IMR-90 (cell line): Measurements from ENCODE around the gene PTGER2. TPM values are rescaled to one million over a fixed set of nuclear protein-coding genes. Genes with fewer than 3 reads are reported as not detected.
A peak's percentile ranks its signal among the peaks of the same experiment; 100 is the strongest.

Experiments used
- ATAC-seq: fragments of 200-7000 bp; cut with Tn5 transposase; 2 replicates; pipeline ENCODE4 v1.9.1; 2020; ENCODE audit warnings: low read depth, mild to moderate bottlenecking, moderate library complexity
- BruUV-seq: library from RNA; stranded (reverse); fragments of 400-500 nt; replicated peaks from 2 replicates; lab custom pipeline; 2021; lab: Mats Ljungman, UMichigan
- CTCF ChIA-PET: fragments of 300-600 bp; formaldehyde crosslinking; extraction: SDS; loops from one replicate; lab custom pipeline; 2021; ENCODE audit warnings: antibody characterized with exemption; lab: Yijun Ruan, JAX
- POLR2A ChIA-PET: fragments of 300-600 bp; sonication (Branson Sonifier 250); formaldehyde crosslinking; loops from one replicate; lab custom pipeline; 2022; ENCODE audit warnings: antibody characterized with exemption; ENCODE audit not compliant: unreplicated experiment; lab: Charles Lee
- DNase-seq: peaks from one replicate; pipeline ENCODE4 v3.0.0; 2013
- H2AFZ ChIP-seq: replicated peaks from 2 replicates; pipeline ENCODE3; 2013; ENCODE audit warnings: low read length, mild to moderate bottlenecking; ENCODE audit not compliant: poor library complexity
- H2AK5ac ChIP-seq: 2 replicates; pipeline ENCODE4 v1.6.1; 2013; ENCODE audit warnings: low read depth, low read length, inconsistent platforms
- H2AK9ac ChIP-seq: replicated peaks from 2 replicates; pipeline ENCODE3; 2013; ENCODE audit warnings: mild to moderate bottlenecking, low read depth, low read length, moderate library complexity; ENCODE audit not compliant: poor library complexity
- H2BK120ac ChIP-seq: 2 replicates; pipeline ENCODE4 v1.6.1; 2013; ENCODE audit warnings: low read depth, low read length, inconsistent platforms
- H2BK15ac ChIP-seq: 3 replicates; pipeline ENCODE4 v1.6.1; 2013; ENCODE audit warnings: low read depth, low read length, inconsistent platforms
- H2BK20ac ChIP-seq: 2 replicates; pipeline ENCODE4 v1.6.1; 2013; ENCODE audit warnings: low read depth, mild to moderate bottlenecking, inconsistent platforms, low read length, moderate library complexity
- H2BK5ac ChIP-seq: 2 replicates; pipeline ENCODE4 v1.6.1; 2013; ENCODE audit warnings: mild to moderate bottlenecking, low read depth, low read length, inconsistent platforms; ENCODE audit not compliant: poor library complexity, severe bottlenecking
- H3K14ac ChIP-seq: replicated peaks from 2 replicates; pipeline ENCODE4 v1.6.1; 2013; ENCODE audit warnings: low read depth, low read length, inconsistent platforms
- H3K18ac ChIP-seq: 2 replicates; pipeline ENCODE4 v1.6.1; 2013; ENCODE audit warnings: low read depth, low read length, control low read depth
- H3K23ac ChIP-seq: 2 replicates; pipeline ENCODE4 v1.6.1; 2013; ENCODE audit warnings: low read depth, low read length, inconsistent platforms
- H3K27ac ChIP-seq: 2 replicates; pipeline ENCODE4 v1.5.1; 2013; ENCODE audit warnings: mild to moderate bottlenecking, control low read depth, low read length; ENCODE audit not compliant: insufficient read depth
- H3K27me3 ChIP-seq: 2 replicates; pipeline ENCODE4 v1.6.1; 2013; ENCODE audit warnings: low read length; ENCODE audit not compliant: control insufficient read depth, insufficient read depth
- H3K36me3 ChIP-seq: 2 replicates; pipeline ENCODE4 v1.6.1; 2013; ENCODE audit warnings: low read length, mixed read lengths; ENCODE audit not compliant: control insufficient read depth, insufficient read depth
- H3K4ac ChIP-seq: 2 replicates; pipeline ENCODE4 v1.6.1; 2013; ENCODE audit warnings: low read depth, low read length, inconsistent platforms
- H3K4me1 ChIP-seq: 2 replicates; pipeline ENCODE4 v1.6.1; 2013; ENCODE audit warnings: low read length, mixed read lengths; ENCODE audit not compliant: control insufficient read depth, insufficient read depth
- H3K4me2 ChIP-seq: 2 replicates; pipeline ENCODE4 v1.6.1; 2013; ENCODE audit warnings: low read depth, mild to moderate bottlenecking, control low read depth, low read length, moderate library complexity
- H3K4me3 ChIP-seq: 2 replicates; pipeline ENCODE4 v1.5.1; 2013; ENCODE audit warnings: low read depth, mild to moderate bottlenecking, control low read depth, low read length, moderate library complexity; ENCODE audit not compliant: insufficient read depth
- H3K56ac ChIP-seq: 2 replicates; pipeline ENCODE4 v1.6.1; 2013; ENCODE audit warnings: low read length, inconsistent platforms; ENCODE audit not compliant: insufficient read depth; ENCODE audit errors: extremely low read depth
- H3K79me1 ChIP-seq, 2 experiments: 2 replicates each; pipeline ENCODE4 v1.6.1; 2013; ENCODE audit warnings: low read length in 2 of 2, inconsistent platforms in 1 of 2, low read depth in 1 of 2
- H3K9ac ChIP-seq: 2 replicates; pipeline ENCODE4 v1.6.1; 2013; ENCODE audit warnings: low read depth, low read length, control low read depth
- H3K9me1 ChIP-seq: 2 replicates; pipeline ENCODE4 v1.6.1; 2013; ENCODE audit warnings: low read length, inconsistent platforms; ENCODE audit not compliant: insufficient read depth
- H3K9me3 ChIP-seq: 2 replicates; pipeline ENCODE4 v1.6.1; 2013; ENCODE audit warnings: low read length; ENCODE audit not compliant: control insufficient read depth, insufficient read depth
- H4K20me1 ChIP-seq: 2 replicates; pipeline ENCODE4 v1.6.1; 2013; ENCODE audit warnings: low read length, inconsistent platforms; ENCODE audit not compliant: insufficient read depth
- H4K5ac ChIP-seq: 2 replicates; pipeline ENCODE4 v1.6.1; 2013; ENCODE audit warnings: mild to moderate bottlenecking, low read depth, low read length, control low read depth
- H4K8ac ChIP-seq, 2 experiments: 2 replicates each; pipeline ENCODE4 v1.6.1; 2013; ENCODE audit warnings: low read depth in 2 of 2, low read length in 2 of 2, control low read depth in 1 of 2, inconsistent platforms in 1 of 2
- H4K91ac ChIP-seq: 2 replicates; pipeline ENCODE4 v1.6.1; 2013; ENCODE audit warnings: low read depth, low read length, inconsistent platforms; ENCODE audit not compliant: insufficient read depth
- BHLHE40 ChIP-seq: fragments of 150-350 bp; IDR thresholded peaks from 2 replicates; pipeline ENCODE4 v1.6.1; 2016; ENCODE audit warnings: mild to moderate bottlenecking, low read depth, low read length
- CEBPB ChIP-seq: IDR thresholded peaks from 2 replicates; pipeline ENCODE4 v1.6.1; 2012; ENCODE audit warnings: low read depth, low read length, improper control_type of control experiment
- CHD1 ChIP-seq: IDR thresholded peaks from 2 replicates; pipeline ENCODE4 v1.6.1; 2012; ENCODE audit warnings: low read depth, low read length, improper control_type of control experiment
- FOS ChIP-seq: fragments of 150-350 bp; IDR thresholded peaks from 2 replicates; pipeline ENCODE4 v1.6.1; 2016; ENCODE audit warnings: low read depth, low read length
- MAFK ChIP-seq: IDR thresholded peaks from 2 replicates; pipeline ENCODE4 v1.6.1; 2012; ENCODE audit warnings: low read depth, low read length, improper control_type of control experiment
- MAZ ChIP-seq: IDR thresholded peaks from 2 replicates; pipeline ENCODE4 v1.6.1; 2012; ENCODE audit warnings: low read depth, mild to moderate bottlenecking, low read length, improper control_type of control experiment, moderate library complexity, borderline replicate concordance
- NFE2L2 ChIP-seq: fragments of 150-350 bp; IDR thresholded peaks from 2 replicates; pipeline ENCODE4 v1.6.1; 2016; ENCODE audit warnings: low read depth, mild to moderate bottlenecking, low read length
- POLR2A ChIP-seq: IDR thresholded peaks from 2 replicates; pipeline ENCODE4 v1.6.1; 2012; ENCODE audit warnings: mild to moderate bottlenecking, low read depth, low read length
- RAD21 ChIP-seq: IDR thresholded peaks from 2 replicates; pipeline ENCODE4 v1.6.1; 2012; ENCODE audit warnings: low read length, improper control_type of control experiment
- RCOR1 ChIP-seq: IDR thresholded peaks from 2 replicates; pipeline ENCODE4 v1.6.1; 2012; ENCODE audit warnings: mild to moderate bottlenecking, low read length, improper control_type of control experiment; ENCODE audit not compliant: insufficient replicate concordance
- RFX5 ChIP-seq: IDR thresholded peaks from 2 replicates; pipeline ENCODE4 v1.8.0; 2012; ENCODE audit warnings: low read depth, mild to moderate bottlenecking, low read length, moderate library complexity
- SMC3 ChIP-seq: fragments of 150-350 bp; IDR thresholded peaks from 2 replicates; pipeline ENCODE4 v1.6.1; 2016; ENCODE audit warnings: low read depth, mild to moderate bottlenecking, antibody characterized with exemption, low read length, moderate library complexity
- WGBS, 2 experiments: methylation state at CpG; one replicate each; pipeline versions ENCODE4 v1.1.5 to v1.1.7; 2013; ENCODE audit warnings: missing lambda C conversion rate in 2 of 2; ENCODE audit not compliant: insufficient read length in 1 of 2; ENCODE audit errors: extremely low coverage in 2 of 2; 5-methylcytosine and 5-hydroxymethylcytosine counted together
- dilution Hi-C: fragments of 300-500 bp; cut with HindIII; formaldehyde crosslinking; loops from one replicate; pipeline ENCODE4 v1.14.3; 2018; ENCODE audit warnings: low sequenced_read_pairs; ENCODE audit not compliant: unreplicated experiment
- in situ Hi-C: fragments of 300-500 bp; cut with MboI; formaldehyde crosslinking; loops from 3 replicates; pipeline ENCODE4 v1.14.3; 2019; ENCODE audit warnings: low sequenced_read_pairs, inconsistent platforms, mixed read lengths
- intact Hi-C: fragments of 100-400 bp; cut with micrococcal nuclease; formaldehyde crosslinking; loops from 2 replicates; pipeline ENCODE4 v1.10.0; 2022
- polyA plus RNA-seq, 3 experiments: library from polyadenylated mRNA; depleted of rRNA; stranded (reverse); fragments of >200 nt; gene quantifications; 2 replicates each; pipeline ENCODE4 v1.2.3, GENCODE V29; 2012; ENCODE audit warnings: low replicate concordance in 1 of 3
- total RNA-seq: library from RNA; depleted of rRNA; stranded (reverse); fragments of >200 nt; gene quantifications from 2 replicates; pipeline ENCODE4 v1.2.3, GENCODE V29; 2012
- TF ChIP-seq, protein P1 (sequence below): fragments of 150-350 bp; IDR thresholded peaks from 2 replicates; pipeline ENCODE4 v1.6.1; 2016; ENCODE audit warnings: low read depth, mild to moderate bottlenecking, low read length, moderate library complexity, borderline replicate concordance
- TF ChIP-seq, protein P2 (sequence below): fragments of 150-350 bp; IDR thresholded peaks from 2 replicates; pipeline ENCODE4 v1.6.1; 2017; ENCODE audit warnings: mild to moderate bottlenecking, antibody characterized with exemption, low read length, low read depth
- TF ChIP-seq, protein P3 (sequence below): conservative IDR thresholded peaks from 2 replicates; pipeline ENCODE4 v1.5.1; 2012; ENCODE audit warnings: mild to moderate bottlenecking, low read depth, low read length, improper control_type of control experiment

The PTGER2 gene
- total and polyA plus RNA-seq, 2 of the 4 experiments (the other 2 are of a cell fraction) = 24.7 to 58.5 TPM

DNA sequence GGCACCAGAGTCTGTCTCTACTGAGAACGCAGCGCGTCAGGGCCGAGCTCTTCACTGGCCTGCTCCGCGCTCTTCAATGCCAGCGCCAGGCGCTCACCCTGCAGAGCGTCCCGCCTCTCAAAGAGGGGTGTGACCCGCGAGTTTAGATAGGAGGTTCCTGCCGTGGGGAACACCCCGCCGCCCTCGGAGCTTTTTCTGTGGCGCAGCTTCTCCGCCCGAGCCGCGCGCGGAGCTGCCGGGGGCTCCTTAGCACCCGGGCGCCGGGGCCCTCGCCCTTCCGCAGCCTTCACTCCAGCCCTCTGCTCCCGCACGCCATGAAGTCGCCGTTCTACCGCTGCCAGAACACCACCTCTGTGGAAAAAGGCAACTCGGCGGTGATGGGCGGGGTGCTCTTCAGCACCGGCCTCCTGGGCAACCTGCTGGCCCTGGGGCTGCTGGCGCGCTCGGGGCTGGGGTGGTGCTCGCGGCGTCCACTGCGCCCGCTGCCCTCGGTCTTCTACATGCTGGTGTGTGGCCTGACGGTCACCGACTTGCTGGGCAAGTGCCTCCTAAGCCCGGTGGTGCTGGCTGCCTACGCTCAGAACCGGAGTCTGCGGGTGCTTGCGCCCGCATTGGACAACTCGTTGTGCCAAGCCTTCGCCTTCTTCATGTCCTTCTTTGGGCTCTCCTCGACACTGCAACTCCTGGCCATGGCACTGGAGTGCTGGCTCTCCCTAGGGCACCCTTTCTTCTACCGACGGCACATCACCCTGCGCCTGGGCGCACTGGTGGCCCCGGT is 46.4 kb upstream of the PTGER2 start, which contains the start of gene PTGDR:
Gene PTGDR (plus strand): TSS at position 198 of the 778 bp plus-strand sequence. CDS start 117 bp downstream, at position 315.
- ATAC-seq = peak; percentile 47; the same call in 1 of the 2 replicates
- no peak within 1 kb of the TSS for H3K27ac ChIP-seq
- in situ Hi-C loops = no loop called here

More for the DNA sequence above, 46.4 kb upstream of the PTGER2 start, which contains the start of gene PTGDR:
- TF ChIP-seq POLR2A (no peak), RFX5 (no peak), NFE2L2 (no peak), CEBPB (no peak), RAD21 (no peak), MAFK (no peak), MAZ (no peak), RCOR1 (no peak), FOS (no peak), BHLHE40 (no peak), SMC3 (no peak), CHD1 (no peak)
- TF ChIP-seq, protein P1, sequence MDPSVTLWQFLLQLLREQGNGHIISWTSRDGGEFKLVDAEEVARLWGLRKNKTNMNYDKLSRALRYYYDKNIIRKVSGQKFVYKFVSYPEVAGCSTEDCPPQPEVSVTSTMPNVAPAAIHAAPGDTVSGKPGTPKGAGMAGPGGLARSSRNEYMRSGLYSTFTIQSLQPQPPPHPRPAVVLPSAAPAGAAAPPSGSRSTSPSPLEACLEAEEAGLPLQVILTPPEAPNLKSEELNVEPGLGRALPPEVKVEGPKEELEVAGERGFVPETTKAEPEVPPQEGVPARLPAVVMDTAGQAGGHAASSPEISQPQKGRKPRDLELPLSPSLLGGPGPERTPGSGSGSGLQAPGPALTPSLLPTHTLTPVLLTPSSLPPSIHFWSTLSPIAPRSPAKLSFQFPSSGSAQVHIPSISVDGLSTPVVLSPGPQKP = no peak
- TF ChIP-seq, protein P2, sequence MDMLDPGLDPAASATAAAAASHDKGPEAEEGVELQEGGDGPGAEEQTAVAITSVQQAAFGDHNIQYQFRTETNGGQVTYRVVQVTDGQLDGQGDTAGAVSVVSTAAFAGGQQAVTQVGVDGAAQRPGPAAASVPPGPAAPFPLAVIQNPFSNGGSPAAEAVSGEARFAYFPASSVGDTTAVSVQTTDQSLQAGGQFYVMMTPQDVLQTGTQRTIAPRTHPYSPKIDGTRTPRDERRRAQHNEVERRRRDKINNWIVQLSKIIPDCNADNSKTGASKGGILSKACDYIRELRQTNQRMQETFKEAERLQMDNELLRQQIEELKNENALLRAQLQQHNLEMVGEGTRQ = no peak
- TF ChIP-seq, protein P3, sequence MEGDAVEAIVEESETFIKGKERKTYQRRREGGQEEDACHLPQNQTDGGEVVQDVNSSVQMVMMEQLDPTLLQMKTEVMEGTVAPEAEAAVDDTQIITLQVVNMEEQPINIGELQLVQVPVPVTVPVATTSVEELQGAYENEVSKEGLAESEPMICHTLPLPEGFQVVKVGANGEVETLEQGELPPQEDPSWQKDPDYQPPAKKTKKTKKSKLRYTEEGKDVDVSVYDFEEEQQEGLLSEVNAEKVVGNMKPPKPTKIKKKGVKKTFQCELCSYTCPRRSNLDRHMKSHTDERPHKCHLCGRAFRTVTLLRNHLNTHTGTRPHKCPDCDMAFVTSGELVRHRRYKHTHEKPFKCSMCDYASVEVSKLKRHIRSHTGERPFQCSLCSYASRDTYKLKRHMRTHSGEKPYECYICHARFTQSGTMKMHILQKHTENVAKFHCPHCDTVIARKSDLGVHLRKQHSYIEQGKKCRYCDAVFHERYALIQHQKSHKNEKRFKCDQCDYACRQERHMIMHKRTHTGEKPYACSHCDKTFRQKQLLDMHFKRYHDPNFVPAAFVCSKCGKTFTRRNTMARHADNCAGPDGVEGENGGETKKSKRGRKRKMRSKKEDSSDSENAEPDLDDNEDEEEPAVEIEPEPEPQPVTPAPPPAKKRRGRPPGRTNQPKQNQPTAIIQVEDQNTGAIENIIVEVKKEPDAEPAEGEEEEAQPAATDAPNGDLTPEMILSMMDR = no peak
- H3K36me3 ChIP-seq = no peaks in the 10 kb centered on the region
- peak within 1 kb of the TSS; percentile 26; the same call in 1 of the 2 replicates for H3K4me3 ChIP-seq
- BruUV-seq = no TSS peak
- H4K20me1 ChIP-seq = no peaks in the 10 kb centered on the region
- intact Hi-C loops = no loop called here
- H4K8ac ChIP-seq = no peak within 1 kb of the TSS
- CTCF ChIA-PET = no interaction called here
- H3K9me3 ChIP-seq = no peaks in the 10 kb centered on the region
- H3K4me2 ChIP-seq = peak within 1 kb of the TSS; percentile 88
- H3K23ac ChIP-seq = no peak within 1 kb of the TSS
- no peak for DNase-seq
- no peak within 1 kb of the TSS for H4K5ac ChIP-seq
- no peak within 1 kb of the TSS for H3K4ac ChIP-seq
- H3K27me3 ChIP-seq = peaks cover 49% of the 10 kb centered on the region
- 0 out of 2 replicates have a peak, but pooled peaks cover 3% of the 10 kb centered on the region for H3K9me1 ChIP-seq
- POLR2A ChIA-PET = no interaction called here
- H2BK5ac ChIP-seq = no peak within 1 kb of the TSS
- peak within 1 kb of the TSS; percentile 57 for H2AK9ac ChIP-seq
- H2AFZ ChIP-seq = peak within 1 kb of the TSS; percentile 73
- H3K18ac ChIP-seq = no peak within 1 kb of the TSS
- WGBS, 2 experiments = 4% methylated on average over 35 of the region's 63 CpGs; no CpG with 5 or more reads in 1 of the 2 experiments
- H2BK20ac ChIP-seq = no peak within 1 kb of the TSS
- no peak within 1 kb of the TSS for H2BK15ac ChIP-seq
- H3K9ac ChIP-seq = no peak within 1 kb of the TSS
- H2AK5ac ChIP-seq = no peak within 1 kb of the TSS
- no peak within 1 kb of the TSS for H2BK120ac ChIP-seq
- dilution Hi-C loops = no loop called here
- H3K14ac ChIP-seq = no peak within 1 kb of the TSS
- no peak within 1 kb of the TSS for H4K91ac ChIP-seq
- no peaks in the 10 kb centered on the region for H3K79me1 ChIP-seq
- peaks cover 4% of the 10 kb centered on the region; the same call in 1 of the 2 replicates for H3K4me1 ChIP-seq
- H3K56ac ChIP-seq = no peak within 1 kb of the TSS
